Endothelial cell of umbilical vein (primary cell): ENCODE measurements around the gene LRRC14B.

Source experiments
- CTCF ChIP-seq, 2 donors: IDR thresholded peaks; 1 replicate in 1 of 2; 2 replicates in 1 of 2; pipeline ENCODE4 v1.5.1; 2011; ENCODE audit warnings: low read length in 2 of 2, mild to moderate bottlenecking in 2 of 2, moderate library complexity in 2 of 2, control low read depth in 1 of 2, inconsistent platforms in 1 of 2, low read depth in 1 of 2; ENCODE audit not compliant: insufficient read depth in 1 of 2; ENCODE audit errors: extremely low read depth in 1 of 2
- GATA2 ChIP-seq: IDR thresholded peaks from 2 replicates; pipeline ENCODE4 v1.7.0; 2011; ENCODE audit warnings: low read depth, mild to moderate bottlenecking, moderate library complexity, mixed read lengths, low read length; ENCODE audit not compliant: insufficient read length, insufficient read depth
- JUN ChIP-seq: IDR thresholded peaks from 2 replicates; pipeline ENCODE4 v1.6.1; 2011; ENCODE audit warnings: borderline replicate concordance, low read depth; ENCODE audit not compliant: insufficient read length, insufficient read depth
- MAX ChIP-seq: IDR thresholded peaks from 2 replicates; pipeline ENCODE4 v1.6.1; 2011; ENCODE audit not compliant: insufficient read depth, insufficient read length
- POLR2A ChIP-seq: IDR thresholded peaks from 2 replicates; pipeline ENCODE4 v1.6.1; 2012; ENCODE audit warnings: low read depth, mild to moderate bottlenecking, control low read depth, low read length

GRCh38 chr5:204966-205670, 13.8 kb downstream of the LRRC14B start:
- no peak for TF ChIP-seq CTCF (IDR thresholded peaks at IDR 0.05; ENCODE audit: extremely low read depth in 1 of 2, insufficient read depth in 1 of 2, low read depth in 1 of 2, low read length in 2 of 2)
- TF ChIP-seq POLR2A: no peak
- TF ChIP-seq GATA2: no peak
- TF ChIP-seq JUN: no peak
- no peak for TF ChIP-seq MAX
